ENCODE data around the gene GABRG3. TPM values are rescaled to one million over a fixed set of nuclear protein-coding genes. Genes with fewer than 3 reads are reported as not detected.

The GABRG3 gene
- total and polyA plus RNA-seq, 7 donors = not detected

DNA sequence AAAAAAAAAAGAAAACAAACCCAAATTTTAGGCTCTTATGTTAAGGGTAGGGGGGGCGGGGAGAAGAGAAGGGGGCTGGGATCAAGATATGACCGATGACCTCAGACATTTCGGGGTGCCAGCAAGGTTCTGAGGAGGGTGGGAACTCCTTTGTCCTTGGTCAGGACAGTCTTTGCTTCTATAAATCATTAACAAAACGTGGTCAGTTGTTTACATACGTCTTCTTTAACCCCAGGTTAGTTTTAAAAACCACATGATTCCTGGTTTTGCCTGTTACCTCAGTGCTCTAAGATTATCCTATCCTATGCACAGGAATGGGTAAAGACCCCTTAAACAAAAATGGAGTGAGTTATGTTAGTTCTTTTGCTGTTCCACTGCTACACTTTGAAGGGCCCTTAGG, 285.5 kb downstream of the GABRG3 start:
- Histone ChIP-seq H3K36me3 (ENCODE audit: insufficient read depth in 1 of 2, low read depth in 1 of 2) (no peaks in the 10 kb centered on the region), H3K27ac (no peak overlapping the region), H3K4me1 (no peaks in the 10 kb centered on the region), H3K4me3 (no peak overlapping the region), H3K27me3 (ENCODE audit: insufficient read depth in 3 of 3, low read length in 2 of 3) (no peaks in the 10 kb centered on the region), H3K9me3 (no peaks in the 10 kb centered on the region)
- no peak for DNase-seq
- 86 to 89% (median 86%) methylated on average over 5 of the region's 5 CpGs for WGBS, 3 donors
- TF ChIP-seq, protein P1, sequence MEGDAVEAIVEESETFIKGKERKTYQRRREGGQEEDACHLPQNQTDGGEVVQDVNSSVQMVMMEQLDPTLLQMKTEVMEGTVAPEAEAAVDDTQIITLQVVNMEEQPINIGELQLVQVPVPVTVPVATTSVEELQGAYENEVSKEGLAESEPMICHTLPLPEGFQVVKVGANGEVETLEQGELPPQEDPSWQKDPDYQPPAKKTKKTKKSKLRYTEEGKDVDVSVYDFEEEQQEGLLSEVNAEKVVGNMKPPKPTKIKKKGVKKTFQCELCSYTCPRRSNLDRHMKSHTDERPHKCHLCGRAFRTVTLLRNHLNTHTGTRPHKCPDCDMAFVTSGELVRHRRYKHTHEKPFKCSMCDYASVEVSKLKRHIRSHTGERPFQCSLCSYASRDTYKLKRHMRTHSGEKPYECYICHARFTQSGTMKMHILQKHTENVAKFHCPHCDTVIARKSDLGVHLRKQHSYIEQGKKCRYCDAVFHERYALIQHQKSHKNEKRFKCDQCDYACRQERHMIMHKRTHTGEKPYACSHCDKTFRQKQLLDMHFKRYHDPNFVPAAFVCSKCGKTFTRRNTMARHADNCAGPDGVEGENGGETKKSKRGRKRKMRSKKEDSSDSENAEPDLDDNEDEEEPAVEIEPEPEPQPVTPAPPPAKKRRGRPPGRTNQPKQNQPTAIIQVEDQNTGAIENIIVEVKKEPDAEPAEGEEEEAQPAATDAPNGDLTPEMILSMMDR (IDR thresholded peaks at IDR 0.05) = no peak
- no peak for ATAC-seq
- intact Hi-C loops (cut with DNase I) = no loop called here

- Histone ChIP-seq H3K27ac (no peak overlapping the region), H3K9me3 (no peaks in the 10 kb centered on the region), H3K36me3 (ENCODE audit: insufficient read depth in 1 of 2, low read depth in 1 of 2) (no peaks in the 10 kb centered on the region), H3K4me3 (no peak overlapping the region), H3K27me3 (ENCODE audit: insufficient read depth in 3 of 3, low read length in 2 of 3) (no peaks in the 10 kb centered on the region), H3K4me1 (no peaks in the 10 kb centered on the region)
- WGBS, 3 donors = 35 to 44% (median 36%) methylated on average over 4 of the region's 4 CpGs
- no peak for DNase-seq
- intact Hi-C loops (cut with DNase I) = no loop called here
- no peak for ATAC-seq
- TF ChIP-seq, protein P1 (IDR thresholded peaks at IDR 0.05) = no peak
These were observed 287.3 kb downstream of the GABRG3 start for GRCh38 chr15:27258287-27258686.

DNA sequence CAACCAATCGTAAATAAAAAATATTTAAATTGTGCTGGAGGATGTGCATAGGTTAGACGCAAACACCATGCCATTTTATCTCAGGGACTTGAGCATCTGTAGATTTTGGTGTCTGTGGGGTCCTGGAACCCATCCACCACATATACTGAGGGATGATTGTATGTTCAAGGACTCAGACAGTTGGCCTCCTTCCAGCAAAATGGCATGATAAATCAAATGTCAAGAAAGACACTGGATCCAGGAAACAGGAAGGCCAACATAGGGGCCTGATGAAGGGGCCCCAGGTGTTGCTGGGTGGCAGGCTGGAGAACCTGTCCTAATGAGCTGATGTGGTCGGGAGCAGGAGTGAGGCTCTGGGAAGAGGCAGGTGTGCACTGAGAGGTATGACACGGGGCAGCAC, 289.5 kb downstream of the GABRG3 start:
- no peak overlapping the region for H3K4me3 ChIP-seq
- no peak overlapping the region for H3K27ac ChIP-seq
- TF ChIP-seq, protein P1 (IDR thresholded peaks at IDR 0.05) = no peak
- ATAC-seq (no peak), DNase-seq (no peak)
- no peaks in the 10 kb centered on the region for H3K9me3 ChIP-seq
- intact Hi-C loops (cut with DNase I) = no loop called here
- H3K36me3 ChIP-seq (ENCODE audit: insufficient read depth in 1 of 2, low read depth in 1 of 2) = no peaks in the 10 kb centered on the region
- H3K27me3 ChIP-seq (ENCODE audit: insufficient read depth in 3 of 3, low read length in 2 of 3) = no peaks in the 10 kb centered on the region
- no peaks in the 10 kb centered on the region for H3K4me1 ChIP-seq
- WGBS, 3 donors = 59 to 78% (median 68%) methylated on average over 4 of the region's 4 CpGs

DNA sequence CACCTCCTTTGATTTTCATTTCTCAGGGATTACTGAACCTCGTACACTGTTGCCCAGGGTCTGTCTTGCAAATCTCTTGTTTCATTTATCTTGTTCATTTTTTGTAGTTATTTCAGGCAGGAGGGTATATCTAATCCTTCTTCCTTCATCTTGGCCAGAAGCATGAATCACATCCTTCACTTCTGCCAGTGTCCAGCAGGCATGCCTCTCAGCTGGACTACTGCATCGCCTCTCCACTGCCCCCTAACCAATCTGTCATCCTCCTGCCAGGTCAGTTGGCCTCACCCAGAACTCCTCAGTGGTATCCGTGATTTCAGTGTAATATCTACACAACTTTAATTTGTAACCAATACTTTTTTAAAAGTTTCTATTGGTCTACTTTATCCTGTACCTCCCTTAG, 297.9 kb downstream of the GABRG3 start:
- Histone ChIP-seq H3K27me3 (ENCODE audit: insufficient read depth in 3 of 3, low read length in 2 of 3) (no peaks in the 10 kb centered on the region), H3K4me1 (no peaks in the 10 kb centered on the region), H3K9me3 (no peaks in the 10 kb centered on the region), H3K36me3 (ENCODE audit: insufficient read depth in 1 of 2, low read depth in 1 of 2) (no peaks in the 10 kb centered on the region), H3K4me3 (no peak overlapping the region), H3K27ac (no peak overlapping the region)
- TF ChIP-seq, protein P1 (IDR thresholded peaks at IDR 0.05) = no peak
- intact Hi-C loops (cut with DNase I) = no loop called here
- DNase-seq (no peak), ATAC-seq (no peak)
- WGBS, 3 donors = 35 to 38% (median 37%) methylated on average over 3 of the region's 3 CpGs

GRCh38 chr15:27271258-27271657, 300.3 kb downstream of the GABRG3 start:
- H3K4me1 ChIP-seq = no peaks in the 10 kb centered on the region
- H3K27me3 ChIP-seq (ENCODE audit: insufficient read depth in 3 of 3, low read length in 2 of 3) = no peaks in the 10 kb centered on the region
- no peaks in the 10 kb centered on the region for H3K36me3 ChIP-seq (ENCODE audit: insufficient read depth in 1 of 2, low read depth in 1 of 2)
- H3K4me3 ChIP-seq = no peak overlapping the region
- no peak overlapping the region for H3K27ac ChIP-seq
- DNase-seq (no peak), ATAC-seq (no peak)
- TF ChIP-seq, protein P1 (IDR thresholded peaks at IDR 0.05) = no peak
- intact Hi-C loops (cut with DNase I) = no loop called here
- WGBS, 3 donors = 85 to 90% (median 87%) methylated on average over 15 of the region's 15 CpGs
- no peaks in the 10 kb centered on the region for H3K9me3 ChIP-seq

Data from psoas muscle (tissue), 8 donors.